CD4-positive, alpha-beta T cell treated with Interleukin-21 for 1 hour (primary cell): ENCODE data around the gene IPO13.

Experiments
- DNase-seq: peaks from one replicate; pipeline ENCODE4 v3.0.0-alpha.2; 2020

IPO13 gene

GRCh38 chr1:43952731-43953346 lies 6.1 kb downstream of the IPO13 start:
- DNase-seq: no peak

GRCh38 chr1:43953361-43953760 lies 6.6 kb downstream of the IPO13 start:
- DNase-seq: no peak

DNA sequence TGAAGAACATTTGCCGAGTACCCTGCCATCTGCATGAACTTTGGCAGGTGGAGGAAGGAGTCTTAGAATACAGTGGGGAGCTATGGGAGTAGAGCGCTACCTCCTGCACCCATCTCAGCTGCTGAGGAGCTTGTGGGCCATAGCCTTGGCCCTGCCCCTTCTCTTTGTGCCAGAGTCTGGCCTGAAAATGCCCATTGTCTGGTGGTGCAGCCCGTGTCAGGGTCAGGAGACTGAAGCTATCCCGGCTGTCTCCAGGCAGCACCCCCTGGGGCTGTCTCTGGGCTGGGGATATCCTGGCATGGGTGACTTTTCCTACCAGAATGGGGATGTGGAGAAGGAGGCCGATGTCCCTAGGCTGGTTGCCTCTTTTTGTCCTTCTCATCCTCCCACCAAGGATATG lies 7.3 kb downstream of the IPO13 start:
- no peak for DNase-seq

DNA sequence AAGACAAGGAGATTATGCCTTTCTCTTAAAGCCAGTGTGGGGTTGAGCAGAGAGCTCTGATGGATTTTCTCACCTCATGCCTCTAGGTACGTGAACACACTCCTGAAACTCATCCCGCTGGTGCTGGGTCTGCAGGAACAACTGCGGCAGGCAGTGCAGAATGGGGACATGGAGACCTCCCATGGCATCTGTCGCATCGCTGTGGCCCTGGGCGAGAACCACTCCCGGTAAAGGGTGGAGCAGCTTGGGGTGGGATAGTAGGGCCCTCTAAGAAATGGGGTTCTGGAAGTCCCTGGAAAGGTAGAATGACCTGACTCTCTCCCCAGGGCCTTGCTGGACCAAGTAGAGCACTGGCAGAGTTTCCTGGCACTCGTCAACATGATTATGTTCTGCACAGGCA lies 9.5 kb downstream of the IPO13 start:
- DNase-seq: no peak

- no peak for DNase-seq
These were observed 10.8 kb downstream of the IPO13 start for GRCh38 chr1:43957407-43958040.

DNA sequence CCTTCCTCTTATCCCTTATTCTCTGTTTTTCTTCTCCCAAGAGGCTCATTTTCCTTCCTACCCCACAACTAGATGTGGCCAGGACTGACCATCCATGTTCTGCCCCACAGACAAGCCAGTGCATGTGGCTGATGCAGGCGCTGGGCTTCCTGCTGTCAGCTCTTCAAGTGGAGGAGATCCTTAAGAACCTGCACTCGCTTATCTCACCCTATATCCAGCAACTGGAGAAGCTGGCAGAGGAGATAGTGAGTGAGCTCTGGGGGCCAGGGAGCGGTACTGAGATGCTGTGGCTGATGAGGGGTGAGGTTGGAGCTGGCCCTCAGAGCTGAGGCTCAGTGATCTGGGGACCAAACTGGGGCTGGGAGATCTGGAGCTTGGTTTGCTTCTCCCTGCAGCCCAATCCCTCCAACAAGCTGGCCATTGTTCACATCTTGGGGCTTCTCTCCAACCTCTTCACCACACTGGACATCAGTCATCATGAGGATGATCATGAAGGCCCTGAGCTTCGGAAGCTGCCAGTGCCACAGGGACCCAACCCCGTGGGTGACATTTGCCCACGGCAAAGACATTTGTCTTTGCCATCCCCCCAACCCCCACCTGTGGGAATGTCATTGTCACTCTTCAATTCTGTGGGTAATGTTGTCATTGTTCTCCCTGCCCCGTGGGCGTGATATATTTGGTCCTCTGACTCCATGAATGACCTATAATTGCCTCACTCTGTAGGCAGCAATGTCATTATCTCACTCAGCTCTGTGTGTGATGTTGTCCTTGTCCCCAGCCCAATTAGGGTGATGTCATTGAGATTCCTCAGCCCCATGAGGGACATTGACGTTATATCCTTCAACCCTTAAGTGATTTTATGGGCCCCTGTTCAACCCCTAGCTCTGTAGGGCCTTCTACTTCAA lies 11.9 kb downstream of the IPO13 start:
- no peak for DNase-seq

GRCh38 chr1:43960798-43961197 lies 14.0 kb downstream of the IPO13 start:
- no peak for DNase-seq

GRCh38 chr1:43961692-43962091 lies 14.9 kb downstream of the IPO13 start:
- DNase-seq: no peak

- DNase-seq: no peak
These were observed 15.6 kb downstream of the IPO13 start for GRCh38 chr1:43962324-43962723.

DNA sequence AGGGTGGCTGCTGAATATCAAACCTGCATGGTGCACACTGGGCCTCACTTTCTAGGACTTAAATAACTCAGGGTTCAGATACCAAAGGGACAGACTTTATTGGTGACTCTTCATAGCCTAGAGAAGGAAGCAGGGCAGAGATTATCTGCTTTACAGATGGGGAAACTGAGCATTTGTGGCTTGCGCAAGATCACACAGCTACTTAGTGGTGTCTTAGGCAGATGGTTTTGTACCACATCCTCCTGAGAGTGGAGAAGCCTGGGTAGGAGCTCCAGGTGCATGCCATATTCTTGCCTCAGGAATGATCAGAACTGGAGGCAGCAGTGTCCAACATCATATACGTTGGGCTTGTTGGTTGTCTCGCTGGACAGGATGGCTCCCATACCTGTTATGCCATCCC lies 16.3 kb downstream of the IPO13 start:
- DNase-seq: no peak

GRCh38 chr1:43963890-43964289 lies 17.1 kb downstream of the IPO13 start:
- DNase-seq: no peak

- no peak for DNase-seq
These were observed 18.6 kb downstream of the IPO13 start for GRCh38 chr1:43965316-43965715.

- DNase-seq: no peak
These were observed 21.7 kb downstream of the IPO13 start for GRCh38 chr1:43968348-43968948.

DNA sequence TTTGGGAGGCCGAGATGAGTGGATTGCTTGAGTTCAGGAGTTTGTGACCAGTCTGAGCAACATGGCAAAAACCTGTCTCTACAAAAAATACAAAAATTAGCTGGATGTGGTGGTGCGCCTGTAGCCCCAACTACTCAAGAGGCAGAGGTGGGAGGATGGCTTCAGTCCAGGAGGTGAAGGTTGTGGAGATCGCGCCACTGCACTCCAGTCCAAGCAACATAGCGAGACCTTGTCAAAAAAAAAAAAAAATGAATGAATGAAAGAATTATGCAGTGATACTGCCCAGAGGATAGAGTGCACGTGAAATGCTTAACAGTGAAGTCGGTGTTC lies 22.6 kb downstream of the IPO13 start:
- no peak for DNase-seq

DNA sequence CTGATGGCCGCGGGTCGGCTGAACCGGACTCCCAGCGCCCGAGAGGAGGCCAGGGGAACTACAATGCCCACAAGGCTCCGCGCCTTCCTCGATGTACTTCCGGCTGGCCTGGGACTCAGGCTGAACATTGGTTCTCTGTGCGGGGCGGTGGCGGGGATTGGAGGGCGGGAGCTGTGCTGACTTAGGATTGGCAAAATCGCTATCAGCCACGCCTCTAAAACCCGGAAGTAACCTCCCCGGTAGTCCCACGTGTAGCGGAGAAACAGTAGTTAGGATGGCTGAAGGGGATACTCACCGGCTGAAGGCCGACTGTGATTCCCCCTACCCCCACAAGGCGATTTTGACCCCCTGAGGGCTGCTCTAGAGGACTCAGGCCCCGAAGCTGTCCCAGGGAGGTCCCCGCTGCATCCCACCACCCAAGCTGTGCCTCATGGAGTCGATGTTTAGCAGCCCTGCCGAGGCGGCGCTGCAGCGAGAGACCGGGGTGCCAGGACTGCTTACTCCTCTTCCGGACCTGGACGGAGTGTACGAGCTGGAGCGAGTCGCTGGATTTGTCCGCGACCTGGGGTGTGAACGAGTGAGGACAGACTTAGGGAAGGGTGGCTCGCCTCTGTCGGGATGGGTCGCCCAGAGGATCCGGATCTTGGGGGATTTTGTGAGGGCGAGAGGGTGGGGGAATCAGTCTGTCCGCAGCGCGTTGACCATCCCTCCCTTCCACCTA lies 23.2 kb downstream of the IPO13 start, which contains the start of gene DPH2:
DPH2 (plus strand) TSS at position 265 of the 721 bp plus-strand sequence; CDS start at position 431, 166 bp downstream.
- DNase-seq: peak; percentile 96

DNA sequence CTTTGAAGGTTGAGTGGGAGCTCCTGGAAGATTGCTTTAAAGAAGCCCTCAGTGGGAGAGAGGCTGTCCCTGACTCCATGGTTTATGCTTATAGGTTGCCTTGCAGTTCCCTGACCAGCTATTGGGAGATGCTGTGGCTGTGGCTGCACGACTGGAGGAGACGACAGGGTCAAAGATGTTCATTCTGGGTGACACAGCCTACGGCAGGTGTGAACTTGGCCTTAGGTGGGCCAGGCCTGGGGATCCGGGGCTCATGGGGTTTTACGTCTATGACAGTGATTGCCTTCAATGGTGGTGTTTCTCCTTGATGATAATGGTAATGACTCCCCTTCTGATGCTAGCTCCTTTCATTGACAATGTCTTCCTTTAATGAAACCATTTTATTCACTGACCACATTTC lies 23.8 kb downstream of the IPO13 start:
- no peak for DNase-seq

DNA sequence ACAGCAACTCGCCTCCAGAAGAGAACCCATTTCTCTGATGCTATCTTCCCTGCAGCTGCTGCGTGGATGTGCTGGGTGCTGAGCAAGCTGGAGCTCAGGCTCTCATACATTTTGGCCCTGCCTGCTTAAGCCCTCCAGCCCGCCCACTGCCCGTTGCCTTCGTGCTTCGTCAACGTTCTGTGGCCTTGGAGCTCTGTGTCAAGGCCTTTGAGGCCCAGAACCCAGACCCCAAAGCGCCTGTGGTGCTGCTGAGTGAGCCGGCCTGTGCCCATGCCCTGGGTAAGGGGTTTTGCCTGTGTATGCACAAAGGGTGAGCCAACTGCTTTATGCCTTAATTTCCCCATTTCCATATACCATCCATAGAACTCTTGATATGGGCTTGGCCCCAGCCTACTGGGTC lies 24.2 kb downstream of the IPO13 start:
- DNase-seq: no peak

GRCh38 chr1:43971336-43971980 lies 24.7 kb downstream of the IPO13 start:
- no peak for DNase-seq

GRCh38 chr1:43973981-43974442 lies 27.3 kb downstream of the IPO13 start:
- no peak for DNase-seq

DNA sequence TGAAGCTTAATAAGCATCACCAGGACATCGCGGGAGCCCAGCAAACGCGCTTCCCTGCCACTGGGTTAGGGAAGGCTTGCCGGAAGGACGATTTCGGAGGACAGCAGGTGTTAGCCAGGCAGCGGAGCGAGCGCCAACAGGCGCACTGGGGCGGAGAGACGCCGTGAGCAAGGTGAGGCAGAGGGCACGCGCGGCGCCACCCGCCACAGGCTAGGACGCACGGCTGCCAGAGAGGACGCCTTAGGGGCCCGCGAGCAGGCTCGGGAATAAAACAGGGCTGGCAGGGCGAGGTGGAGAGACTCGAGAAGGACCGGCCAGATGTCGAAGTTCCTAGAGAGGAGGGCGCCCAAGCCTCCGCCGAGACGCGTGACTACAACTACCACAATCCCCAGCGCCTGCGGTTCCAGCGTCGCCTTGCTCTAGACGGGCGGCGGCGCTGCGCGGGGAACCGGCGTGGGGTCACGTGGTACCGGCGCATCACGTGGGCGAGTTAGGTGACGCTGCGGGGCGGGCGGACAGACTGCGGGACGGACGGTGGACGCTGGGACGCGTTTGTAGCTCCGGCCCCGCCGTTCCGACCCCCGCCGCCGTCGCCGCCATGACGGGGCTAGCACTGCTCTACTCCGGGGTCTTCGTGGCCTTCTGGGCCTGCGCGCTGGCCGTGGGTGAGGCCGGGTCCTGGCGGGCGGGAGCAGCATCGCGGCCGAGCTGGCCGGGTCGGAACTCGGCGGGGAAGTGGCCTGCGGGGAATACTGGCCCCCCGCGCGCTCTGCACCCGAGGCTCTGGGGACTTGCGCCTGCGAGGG lies 27.9 kb downstream of the IPO13 start, which contains the start of gene ATP6V0B:
ATP6V0B (plus strand) TSS at position 518 of the 806 bp plus-strand sequence; CDS start at position 599, 81 bp downstream.
- DNase-seq: peak; percentile 91
